Ovary (tissue), 9 donors: Measurements from ENCODE around the gene MYL12A. TPM values are rescaled to one million over a fixed set of nuclear protein-coding genes. Genes with fewer than 3 reads are reported as not detected.
"Not testable (repeated sequence)": the region's sequence is repeated elsewhere in the genome, so short reads cannot be mapped to it uniquely, and the experiment has no call there.

Experiments
- DNase-seq, 5 donors: peaks; one replicate each; pipeline ENCODE4 v3.0.0-alpha.2; 2019 to 2020
- H3K27ac ChIP-seq, 2 donors: fragments of 200-600 bp; one replicate each; pipeline versions ENCODE4 v1.5.1 to v1.8.0; 2019 to 2022
- H3K27me3 ChIP-seq: fragments of 200-600 bp; one replicate; pipeline ENCODE4 v1.8.0; 2022
- H3K36me3 ChIP-seq: fragments of 200-600 bp; sonication (generic); one replicate; pipeline ENCODE4 v1.5.1; 2019
- H3K4me1 ChIP-seq: one replicate; pipeline ENCODE4 v1.8.1; 2013; ENCODE audit warnings: mild to moderate bottlenecking, moderate library complexity; ENCODE audit not compliant: insufficient read depth
- H3K4me3 ChIP-seq: fragments of 200-600 bp; sonication (generic); one replicate; pipeline ENCODE4 v1.5.1; 2017
- H3K9me3 ChIP-seq, 2 donors: fragments of 200-600 bp in 1 of 2; sonication (generic) in 1 of 2; one replicate each; pipeline versions ENCODE4 v1.5.1 to v1.8.1; 2013 to 2019; ENCODE audit warnings: mild to moderate bottlenecking in 1 of 2, moderate library complexity in 1 of 2
- CTCF ChIP-seq, 3 donors: fragments of 450-650 bp in 2 of 3; fragments of 200-600 bp in 1 of 3; IDR thresholded peaks; one replicate each; pipeline versions ENCODE4 v1.5.1 to v1.8.0; 2016 to 2022; ENCODE audit warnings: antibody characterized with exemption in 3 of 3, mild to moderate bottlenecking in 1 of 3
- EP300 ChIP-seq: sonication (generic); formaldehyde crosslinking; IDR thresholded peaks from one replicate; pipeline ENCODE4 v1.6.1; 2017; ENCODE audit warnings: antibody characterized with exemption
- POLR2A ChIP-seq: fragments of 450-650 bp; IDR thresholded peaks from one replicate; pipeline ENCODE4 v1.6.1; 2017; ENCODE audit warnings: antibody characterized with exemption, mild to moderate bottlenecking, moderate library complexity
- WGBS, 3 donors: extraction: QIAGEN DNeasy Blood & Tissue Kit in 1 of 3; methylation state at CpG; one replicate each; pipeline versions ENCODE4 v1.1.5 to v1.1.7; 2013 to 2017; 5-methylcytosine and 5-hydroxymethylcytosine counted together
- intact Hi-C, 4 donors: fragments of 100-400 bp; cut with DNase I; formaldehyde crosslinking; loops; one replicate each; pipeline versions ENCODE4 v1.11.0 to v1.15.1; 2022 to 2023
- polyA plus RNA-seq, 2 donors: library from polyadenylated mRNA; stranded (reverse); fragments of 200-250 nt in 1 of 2; fragments of 350-450 nt in 1 of 2; fragmentation: Illumina TruSeq in 1 of 2; extraction: RNeasy Lipid Tissue Mini Kit (QIAGEN cat#74804) in 1 of 2; gene quantifications; one replicate each; pipeline ENCODE4 v1.2.3, GENCODE V29; 2013 to 2014
- total RNA-seq, 7 donors: library from RNA; depleted of rRNA in 2 of 7; stranded (reverse); fragments of >200 nt in 2 of 7; fragmentation: NEBNext Ultra II Directional in 3 of 7; extraction: Animal tissue kit (Norgen Biotek cat#: 25700) in 3 of 7; gene quantifications; one replicate each; pipeline versions ENCODE4 v1.1.0 to v1.2.4, GENCODE V29; 2016 to 2023
- donor health status: DM: no; HTN: no; CAD: no; lungs with moderate emphysema.
- donor health status: DM: no; HTN: no; CAD: no.
- donor health status: Bipolar disorder and iron deficiency.
- donor health status: DM: yes; HTN: yes; CAD: no.
- donor health status: DM: no; HTN: no; CAD: no.
- donor health status: DM: yes; HTN: yes; CAD: no.

The MYL12A gene
- total and polyA plus RNA-seq, 9 donors = 137 to 595 (median 246) TPM

DNA sequence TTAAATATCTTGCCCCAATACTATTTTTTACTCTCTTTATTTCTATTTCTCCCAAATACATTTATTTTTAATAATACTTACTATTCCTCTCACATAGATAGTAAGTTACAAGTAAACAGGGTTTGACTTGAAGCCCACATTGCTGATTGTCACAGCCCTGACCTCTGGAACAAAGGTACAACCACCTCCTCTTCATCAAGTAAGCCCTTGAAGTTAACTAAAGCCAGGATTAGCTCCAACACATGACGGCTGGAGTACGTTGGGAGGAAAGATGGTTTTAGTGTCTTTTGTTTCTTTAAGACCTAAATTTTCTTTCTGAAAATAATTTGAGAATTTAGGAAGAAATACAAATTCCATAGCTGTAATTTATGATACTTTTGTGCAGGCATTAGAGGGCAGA is 28.8 kb upstream of the MYL12A start:
- no peaks in the 10 kb centered on the region for H3K27me3 ChIP-seq
- H3K27ac ChIP-seq = no peak overlapping the region
- intact Hi-C loops = no loop called here
- no peaks in the 10 kb centered on the region for H3K4me1 ChIP-seq
- no peak for TF ChIP-seq EP300
- H3K9me3 ChIP-seq = no peaks in the 10 kb centered on the region
- no peak for DNase-seq
- H3K4me3 ChIP-seq = no peak overlapping the region
- H3K36me3 ChIP-seq = no peaks in the 10 kb centered on the region
- 36 to 67% (median 65%) methylated on average over 2 of the region's 2 CpGs for WGBS, 3 donors

DNA sequence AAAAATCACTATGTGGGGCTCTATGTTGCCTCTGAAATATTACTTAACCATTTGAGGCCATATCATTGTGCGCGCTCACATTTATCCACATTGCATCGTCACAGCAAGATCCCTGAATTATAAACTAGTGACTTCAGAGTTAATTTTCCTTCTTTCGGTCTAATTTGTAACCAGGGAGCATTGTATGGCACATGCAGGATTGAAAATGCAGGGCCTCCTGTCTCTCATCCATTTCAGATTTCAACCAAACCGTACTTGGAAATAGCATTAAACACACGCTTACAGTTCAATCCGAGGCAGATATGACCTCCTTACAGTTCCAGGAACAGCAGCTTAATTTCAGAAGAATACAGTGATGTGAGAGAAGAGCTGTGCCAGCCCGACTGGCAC is 28.4 kb upstream of the MYL12A start:
- TF ChIP-seq POLR2A (no peak), EP300 (no peak), CTCF (IDR thresholded peaks at IDR 0.05) (no peak)
- intact Hi-C loops = no loop called here

GRCh38 chr18:3219631-3220335 is 27.8 kb upstream of the MYL12A start, which contains the start of gene MYOM1:
MYOM1 (minus strand) TSS chr18:3219968; CDS start chr18:3215223, 4,745 bp downstream.
- no peaks in the 10 kb centered on the region for H3K4me1 ChIP-seq
- 51 to 58% (median 52%) methylated on average over 9 of the region's 9 CpGs for WGBS, 3 donors
- H3K27ac ChIP-seq = no peak within 1 kb of the TSS
- no peaks in the 10 kb centered on the region for H3K9me3 ChIP-seq
- no peaks in the 10 kb centered on the region for H3K36me3 ChIP-seq
- DNase-seq = no peak
- no peaks in the 10 kb centered on the region for H3K27me3 ChIP-seq
- intact Hi-C loops = loop anchor here in 1 of 4 donors (10.0 kb wide), 1 partner anchor 65 kb away; no protein-coding TSS in a partner anchor
- TF ChIP-seq POLR2A = no peak
- no peak for TF ChIP-seq EP300
- TF ChIP-seq CTCF (IDR thresholded peaks at IDR 0.05) = no peak
- peak within 1 kb of the TSS; percentile 12 for H3K4me3 ChIP-seq

More for the DNA sequence above, 28.4 kb upstream of the MYL12A start:
- Histone ChIP-seq H3K27me3 (no peaks in the 10 kb centered on the region), H3K4me1 (no peaks in the 10 kb centered on the region), H3K9me3 (no peaks in the 10 kb centered on the region), H3K4me3 (peak overlapping the region; percentile 12), H3K27ac (no peak overlapping the region), H3K36me3 (no peaks in the 10 kb centered on the region)
- DNase-seq = no peak
- 58 to 80% (median 67%) methylated on average over 8 of the region's 8 CpGs for WGBS, 3 donors

DNA sequence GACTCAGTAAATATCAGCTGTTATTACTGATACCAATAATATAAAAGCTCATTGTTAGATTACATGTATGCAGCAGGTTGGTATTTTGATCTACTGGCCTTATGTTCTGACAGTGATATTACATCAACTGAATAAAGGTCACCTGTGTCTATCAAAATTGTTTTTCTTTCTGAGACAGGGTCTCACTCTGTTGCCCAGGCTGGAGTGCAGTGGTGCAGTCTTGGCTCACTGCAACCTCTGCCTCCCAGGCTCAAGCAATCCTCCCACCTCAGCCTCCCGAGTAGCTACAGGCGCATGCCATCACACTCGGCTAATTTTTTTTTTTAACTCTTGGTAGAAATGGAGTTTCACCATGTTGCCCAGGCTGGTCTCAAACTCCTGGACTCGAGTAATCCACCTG is 26.7 kb upstream of the MYL12A start:
- not testable (repeated sequence) for DNase-seq, H3K4me3 ChIP-seq, H3K27ac ChIP-seq, H3K27me3 ChIP-seq, H3K36me3 ChIP-seq, H3K9me3 ChIP-seq, H3K4me1 ChIP-seq
- WGBS, 3 donors = 77 to 88% (median 86%) methylated on average over 4 of the region's 4 CpGs
- intact Hi-C loops = loop anchor here in 1 of 4 donors (10.0 kb wide), 1 partner anchor 66 kb away; no protein-coding TSS in a partner anchor

GRCh38 chr18:3221496-3221895 is 26.1 kb upstream of the MYL12A start:
- intact Hi-C loops = loop anchor here in 1 of 4 donors (10.0 kb wide), 1 partner anchor 67 kb away; no protein-coding TSS in a partner anchor
- 91 to 93% (median 93%) methylated on average over 6 of the region's 6 CpGs for WGBS, 3 donors
- H3K36me3 ChIP-seq = no peaks in the 10 kb centered on the region
- H3K27ac ChIP-seq = no peak overlapping the region
- DNase-seq = no peak
- no peaks in the 10 kb centered on the region for H3K27me3 ChIP-seq
- H3K9me3 ChIP-seq = no peaks in the 10 kb centered on the region
- H3K4me3 ChIP-seq = no peak overlapping the region
- no peak for TF ChIP-seq EP300
- no peak for TF ChIP-seq CTCF (IDR thresholded peaks at IDR 0.05)
- TF ChIP-seq POLR2A = no peak
- H3K4me1 ChIP-seq = no peaks in the 10 kb centered on the region
